Metanephros (tissue), 2 donors: Measurements from ENCODE around the gene ZIM2. TPM values are rescaled to one million over a fixed set of nuclear protein-coding genes. Genes with fewer than 3 reads are reported as not detected.

Experiments
- small RNA-seq: library from RNA; depleted of rRNA; stranded (forward); fragments of <200 nt; gene quantifications from one replicate; pipeline ENCODE3, GENCODE V24; 2014; ENCODE audit warnings: low replicate concordance
- total RNA-seq: library from RNA; depleted of rRNA; stranded (reverse); fragments of >200 nt; gene quantifications from one replicate; pipeline ENCODE4 v1.2.3, GENCODE V29; 2014

ZIM2 gene
- 3.9 TPM for total RNA-seq

GRCh38 chr19:56840451-56841192 is at the start of gene ZIM2, which contains the start of gene PEG3:
Gene ZIM2, minus strand, starts transcription at chr19:56840726. Its CDS starts 16,449 bp downstream, at chr19:56824277.
Gene PEG3, minus strand, starts transcription at chr19:56840726. Its CDS starts 16,071 bp downstream, at chr19:56824655.

Small RNAs within 50 kb of the gene (small RNA-seq; reads per million reads assigned to genes)
- gene AC006115.2, result not detected

Other genes with a start within 250 kb of the ZIM2 start
- gene ZNF71, start 245.4 kb downstream of the ZIM2 start, total RNA-seq, result 13.8 TPM
- gene SMIM17, start 197.6 kb downstream of the ZIM2 start, total RNA-seq, result 0.88 TPM
- gene ZNF835, start 169.0 kb downstream of the ZIM2 start, total RNA-seq, result 7.1 TPM
- 71.2 TPM for gene PEG3, start within 50 bp of the ZIM2 start, total RNA-seq